Choroid plexus epithelial cell (primary cell): Measurements from ENCODE around the gene ACAN.

Experiments
- DNase-seq: peaks from one replicate; pipeline ENCODE4 v3.0.0-alpha.2; 2010; ENCODE audit warnings: low read depth
- H3K4me3 ChIP-seq: 2 replicates; pipeline ENCODE4 v1.5.1; 2011; ENCODE audit warnings: low read depth, mild to moderate bottlenecking, control low read depth, low read length, moderate library complexity
- TF ChIP-seq, protein P1 (sequence below): conservative IDR thresholded peaks from 2 replicates; pipeline ENCODE4 v1.5.1; 2011; ENCODE audit warnings: low read depth, mild to moderate bottlenecking, control low read depth, inconsistent platforms, low read length, moderate library complexity

ACAN gene

GRCh38 chr15:88859550-88859949 lies 56.3 kb downstream of the ACAN start:
- TF ChIP-seq, protein P1, sequence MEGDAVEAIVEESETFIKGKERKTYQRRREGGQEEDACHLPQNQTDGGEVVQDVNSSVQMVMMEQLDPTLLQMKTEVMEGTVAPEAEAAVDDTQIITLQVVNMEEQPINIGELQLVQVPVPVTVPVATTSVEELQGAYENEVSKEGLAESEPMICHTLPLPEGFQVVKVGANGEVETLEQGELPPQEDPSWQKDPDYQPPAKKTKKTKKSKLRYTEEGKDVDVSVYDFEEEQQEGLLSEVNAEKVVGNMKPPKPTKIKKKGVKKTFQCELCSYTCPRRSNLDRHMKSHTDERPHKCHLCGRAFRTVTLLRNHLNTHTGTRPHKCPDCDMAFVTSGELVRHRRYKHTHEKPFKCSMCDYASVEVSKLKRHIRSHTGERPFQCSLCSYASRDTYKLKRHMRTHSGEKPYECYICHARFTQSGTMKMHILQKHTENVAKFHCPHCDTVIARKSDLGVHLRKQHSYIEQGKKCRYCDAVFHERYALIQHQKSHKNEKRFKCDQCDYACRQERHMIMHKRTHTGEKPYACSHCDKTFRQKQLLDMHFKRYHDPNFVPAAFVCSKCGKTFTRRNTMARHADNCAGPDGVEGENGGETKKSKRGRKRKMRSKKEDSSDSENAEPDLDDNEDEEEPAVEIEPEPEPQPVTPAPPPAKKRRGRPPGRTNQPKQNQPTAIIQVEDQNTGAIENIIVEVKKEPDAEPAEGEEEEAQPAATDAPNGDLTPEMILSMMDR: no peak
- DNase-seq: no peak

GRCh38 chr15:88860212-88860611 lies 57.0 kb downstream of the ACAN start:
- TF ChIP-seq, protein P1: no peak
- no peak for DNase-seq
- H3K4me3 ChIP-seq: no peak overlapping the region

More at GRCh38 chr15:88859550-88859949, 56.3 kb downstream of the ACAN start:
- H3K4me3 ChIP-seq: no peak overlapping the region

DNA sequence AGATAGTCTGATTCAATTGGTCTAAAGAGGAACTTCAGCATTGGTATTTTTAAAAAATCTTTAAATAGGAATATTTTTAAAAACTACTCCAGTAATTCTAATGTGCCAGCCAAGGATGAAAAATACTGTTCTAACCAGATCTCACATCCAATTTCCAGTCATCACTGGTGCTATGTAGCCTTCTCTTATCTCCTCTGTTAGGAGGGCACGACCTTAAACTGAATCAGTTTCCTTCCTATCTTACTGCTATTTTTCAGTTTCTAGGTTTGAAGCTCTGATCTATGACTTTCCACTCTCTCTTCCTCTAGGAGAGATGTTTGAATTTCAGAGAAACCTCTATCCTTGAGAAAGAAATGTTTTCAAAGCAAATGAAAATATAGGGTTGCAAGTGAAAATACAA lies 60.2 kb downstream of the ACAN start:
- DNase-seq: no peak
- no peak overlapping the region for H3K4me3 ChIP-seq
- TF ChIP-seq, protein P1: no peak

DNA sequence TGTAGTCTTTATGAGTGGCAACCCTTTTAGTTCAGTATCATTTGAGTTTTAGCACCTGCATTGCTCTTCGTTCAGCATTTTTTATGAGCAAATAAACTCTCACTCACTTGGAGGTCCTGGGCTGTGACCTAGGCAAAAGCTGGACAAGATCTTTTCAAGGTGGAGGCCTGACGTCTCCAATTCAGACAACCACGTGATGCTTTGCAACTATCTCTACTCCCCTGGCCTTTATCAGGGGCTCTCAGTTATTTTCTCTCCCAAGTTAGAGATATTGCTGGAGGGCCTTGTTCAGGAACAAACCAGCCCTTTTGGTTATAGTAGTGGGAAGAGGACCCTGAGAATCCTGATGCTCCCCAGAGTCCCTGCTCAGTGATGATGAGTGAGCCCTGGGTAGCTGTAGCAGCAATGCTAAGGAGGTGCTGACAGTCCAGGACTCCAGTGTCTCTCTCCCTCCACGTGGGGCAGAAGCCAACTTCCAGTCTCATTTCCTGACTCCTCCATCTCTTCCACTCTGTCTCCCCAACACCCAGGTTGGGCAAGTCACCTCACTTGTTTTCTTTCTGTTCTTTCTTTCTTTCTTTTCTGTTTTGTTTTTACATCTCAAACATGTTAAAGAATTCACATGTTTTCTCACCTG lies 61.7 kb downstream of the ACAN start:
- no peak overlapping the region for H3K4me3 ChIP-seq

GRCh38 chr15:88865498-88866099 lies 62.4 kb downstream of the ACAN start:
- DNase-seq: no peak

More for the DNA sequence above, 61.7 kb downstream of the ACAN start:
- no peak for DNase-seq
- TF ChIP-seq, protein P1: no peak

DNA sequence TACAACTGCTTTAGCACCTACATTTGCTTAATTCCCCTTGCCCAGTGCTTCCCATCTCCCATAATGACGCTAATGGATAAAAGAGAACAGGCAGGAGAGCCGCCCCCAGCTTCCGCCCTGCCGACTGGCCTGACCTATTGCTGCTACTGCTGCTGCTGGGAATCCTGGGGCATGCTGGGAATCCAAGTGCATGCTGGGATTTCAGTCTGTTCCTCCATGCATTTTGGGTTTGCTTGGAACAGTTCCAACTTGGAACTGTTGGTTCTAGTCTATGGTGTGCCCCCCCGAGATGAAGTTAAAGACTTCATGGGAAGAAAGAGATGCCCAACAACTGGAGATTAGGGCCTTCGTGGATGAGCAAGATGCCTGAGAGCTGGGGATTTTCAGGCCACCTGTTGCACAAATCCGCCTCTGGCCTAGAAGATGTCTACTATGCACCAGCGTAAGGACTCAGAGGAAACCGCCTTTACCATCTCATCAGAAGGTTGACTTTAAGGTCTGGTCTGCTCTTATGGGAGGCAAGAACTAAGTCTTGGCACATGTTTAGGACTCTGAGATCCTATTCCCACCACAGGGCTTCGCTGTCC lies 63.2 kb downstream of the ACAN start:
- no peak overlapping the region for H3K4me3 ChIP-seq
- TF ChIP-seq, protein P1: no peak
- DNase-seq: no peak

More at GRCh38 chr15:88865498-88866099, 62.4 kb downstream of the ACAN start:
- TF ChIP-seq, protein P1: no peak
- no peak overlapping the region for H3K4me3 ChIP-seq
